Spleen (tissue), 11 donors: Measurements from ENCODE around the gene CCDC61. TPM values are rescaled to one million over a fixed set of nuclear protein-coding genes. Genes with fewer than 3 reads are reported as not detected.

Experiments used
- DNase-seq: peaks from one replicate; pipeline ENCODE4 v3.0.0-alpha.2; 2020
- H3K27ac ChIP-seq, 8 donors: fragments of 200-600 bp; sonication (generic) in 7 of 8; 1 replicate in 4 of 8; 2 replicates in 4 of 8; pipeline versions ENCODE4 v1.5.0 to v1.8.0; 2016 to 2021; ENCODE audit warnings: inconsistent platforms in 4 of 8, mild to moderate bottlenecking in 4 of 8, moderate library complexity in 1 of 8
- H3K27me3 ChIP-seq, 7 donors: fragments of 200-600 bp; sonication (generic) in 6 of 7; replicated peaks in 1 of 7; 1 replicate in 4 of 7; 2 replicates in 3 of 7; pipeline versions ENCODE4 v1.5.0 to v1.8.0; 2016 to 2021; ENCODE audit warnings: inconsistent platforms in 3 of 7, mild to moderate bottlenecking in 1 of 7
- H3K36me3 ChIP-seq, 6 donors: fragments of 200-600 bp; sonication (generic) in 5 of 6; 1 replicate in 4 of 6; 2 replicates in 2 of 6; pipeline versions ENCODE4 v1.5.0 to v1.8.0; 2016 to 2021; ENCODE audit warnings: inconsistent platforms in 2 of 6
- H3K4me1 ChIP-seq, 6 donors: fragments of 200-600 bp; sonication (generic) in 5 of 6; 1 replicate in 3 of 6; 2 replicates in 3 of 6; pipeline versions ENCODE4 v1.5.0 to v1.8.0; 2016 to 2021; ENCODE audit warnings: inconsistent platforms in 3 of 6
- H3K4me3 ChIP-seq, 8 donors: fragments of 200-600 bp; sonication (generic) in 7 of 8; 1 replicate in 4 of 8; 2 replicates in 4 of 8; pipeline versions ENCODE4 v1.5.0 to v1.8.0; 2016 to 2021; ENCODE audit warnings: inconsistent platforms in 4 of 8, mild to moderate bottlenecking in 4 of 8, moderate library complexity in 2 of 8
- H3K9me3 ChIP-seq, 8 donors: fragments of 200-600 bp; sonication (generic) in 7 of 8; 1 replicate in 4 of 8; 2 replicates in 4 of 8; pipeline versions ENCODE4 v1.5.0 to v1.8.0; 2016 to 2021; ENCODE audit warnings: inconsistent platforms in 4 of 8
- CTCF ChIP-seq, 11 experiments: fragments of 200-600 bp in 7 of 11; fragments of 450-650 bp in 4 of 11; sonication (generic) in 4 of 11; IDR thresholded peaks in 8 of 11; conservative IDR thresholded peaks in 3 of 11; 1 replicate in 7 of 11; 2 replicates in 4 of 11; pipeline versions ENCODE4 v1.4.0 to v1.8.0; 2016 to 2021; ENCODE audit warnings: antibody characterized with exemption in 11 of 11, inconsistent platforms in 4 of 11, mild to moderate bottlenecking in 1 of 11
- POLR2A ChIP-seq, 3 donors: fragments of 450-650 bp; IDR thresholded peaks; one replicate each; pipeline ENCODE4 v1.5.1; 2017; ENCODE audit warnings: antibody characterized with exemption in 3 of 3, mild to moderate bottlenecking in 1 of 3
- POLR2AphosphoS5 ChIP-seq, 3 donors: sonication (generic); formaldehyde crosslinking; IDR thresholded peaks; one replicate each; pipeline ENCODE4 v1.5.1; 2017; ENCODE audit warnings: antibody characterized with exemption in 3 of 3
- WGBS, 5 donors: extraction: QIAGEN DNeasy Blood & Tissue Kit in 3 of 5; methylation state at CpG; one replicate each; pipeline versions ENCODE4 v1.1.5 to v1.1.7; 2013 to 2018; 5-methylcytosine and 5-hydroxymethylcytosine counted together
- intact Hi-C: fragments of 100-400 bp; cut with DNase I; formaldehyde crosslinking; loops from one replicate; pipeline ENCODE4 v1.15.0; 2023; ENCODE audit warnings: low total_unique reads
- polyA plus RNA-seq, 3 donors: library from polyadenylated mRNA; stranded (reverse); fragments of 200-250 nt; gene quantifications; one replicate each; pipeline ENCODE4 v1.2.1, GENCODE V29; 2013
- total RNA-seq, 7 donors: library from RNA; depleted of rRNA in 3 of 7; stranded (reverse); fragments of >200 nt in 3 of 7; fragmentation: NEBNext Ultra II Directional in 4 of 7; extraction: Animal tissue kit (Norgen Biotek cat#: 25700) in 4 of 7; gene quantifications; one replicate each; pipeline versions ENCODE4 v1.1.0 to v1.2.1, GENCODE V29; 2016 to 2021
- donor health status: healthy with polysubstance abuse.
- donor health status: DM: no; HTN: no; CAD: no; lungs with moderate emphysema.
- donor health status: DM: no; HTN: no; CAD: no.
- donor health status: Bipolar disorder and iron deficiency.
- donor health status: healthy.
- donor health status: DM: no; HTN: no; CAD: no.
- donor health status: DM: yes; HTN: yes; CAD: no.

The CCDC61 gene
- total and polyA plus RNA-seq, 10 donors: 5.0 to 24.6 (median 16.7) TPM

GRCh38 chr19:46032597-46033025 lies 37.3 kb downstream of the CCDC61 start:
- intact Hi-C loops: loop anchor here (10.0 kb wide), 1 partner anchor 152 kb away; no protein-coding TSS in a partner anchor

GRCh38 chr19:46033401-46033800 lies 38.1 kb downstream of the CCDC61 start:
- peaks cover 0 to 55% (median 0%) of the 10 kb centered on the region in 7 donors for H3K27me3 ChIP-seq
- WGBS, 5 donors: 77 to 100% (median 90%) methylated on average over 3 to 11 of the region's 11 CpGs
- no peak overlapping the region for H3K4me3 ChIP-seq
- peaks cover 0 to 9% (median 5%) of the 10 kb centered on the region in 6 donors for H3K4me1 ChIP-seq
- H3K9me3 ChIP-seq: peaks cover 0 to 10% (median 0%) of the 10 kb centered on the region in 8 donors
- TF ChIP-seq CTCF (IDR thresholded peaks at IDR 0.05 in 8 of 11, conservative IDR thresholded peaks at IDR 0.05 in 3 of 11) (no peak), POLR2AphosphoS5 (IDR thresholded peaks at IDR 0.05) (no peak), POLR2A (IDR thresholded peaks at IDR 0.05) (no peak)
- H3K36me3 ChIP-seq: no peaks in the 10 kb centered on the region
- H3K27ac ChIP-seq: no peak overlapping the region
- intact Hi-C loops: loop anchor here (10.0 kb wide), 1 partner anchor 151 kb away; no protein-coding TSS in a partner anchor
- no peak for DNase-seq

More at GRCh38 chr19:46032597-46033025, 37.3 kb downstream of the CCDC61 start:
- TF ChIP-seq POLR2A (IDR thresholded peaks at IDR 0.05) (no peak), POLR2AphosphoS5 (IDR thresholded peaks at IDR 0.05) (no peak), CTCF (IDR thresholded peaks at IDR 0.05 in 8 of 11, conservative IDR thresholded peaks at IDR 0.05 in 3 of 11) (no peak)
- Histone ChIP-seq H3K9me3 (peaks cover 0 to 9% (median 0%) of the 10 kb centered on the region in 8 donors), H3K27ac (no peak overlapping the region), H3K4me1 (peaks cover 0 to 16% (median 5%) of the 10 kb centered on the region in 6 donors), H3K4me3 (no peak overlapping the region), H3K27me3 (peaks cover 0 to 63% (median 0%) of the 10 kb centered on the region in 7 donors), H3K36me3 (no peaks in the 10 kb centered on the region)
- 80 to 92% (median 88%) methylated on average over 3 of the region's 3 CpGs for WGBS, 5 donors
- no peak for DNase-seq

GRCh38 chr19:46035546-46035945 lies 40.3 kb downstream of the CCDC61 start:
- Histone ChIP-seq H3K27ac (no peak overlapping the region), H3K36me3 (no peaks in the 10 kb centered on the region), H3K27me3 (peaks cover 0 to 48% (median 0%) of the 10 kb centered on the region in 7 donors), H3K9me3 (peaks cover 0 to 10% (median 0%) of the 10 kb centered on the region in 8 donors), H3K4me3 (no peak overlapping the region), H3K4me1 (no peaks in the 10 kb centered on the region)
- WGBS, 5 donors: 80 to 89% (median 86%) methylated on average over 6 of the region's 6 CpGs
- TF ChIP-seq POLR2A (IDR thresholded peaks at IDR 0.05) (no peak), POLR2AphosphoS5 (IDR thresholded peaks at IDR 0.05) (no peak), CTCF (IDR thresholded peaks at IDR 0.05 in 8 of 11, conservative IDR thresholded peaks at IDR 0.05 in 3 of 11) (no peak)
- DNase-seq: no peak
- intact Hi-C loops: loop anchor here (10.0 kb wide), 1 partner anchor 149 kb away; no protein-coding TSS in a partner anchor

GRCh38 chr19:46035986-46036743 lies 40.9 kb downstream of the CCDC61 start:
- H3K4me1 ChIP-seq: no peaks in the 10 kb centered on the region
- H3K27ac ChIP-seq: no peak overlapping the region
- TF ChIP-seq CTCF (IDR thresholded peaks at IDR 0.05 in 8 of 11, conservative IDR thresholded peaks at IDR 0.05 in 3 of 11): no peak
- TF ChIP-seq POLR2A (IDR thresholded peaks at IDR 0.05): no peak
- TF ChIP-seq POLR2AphosphoS5 (IDR thresholded peaks at IDR 0.05): no peak
- peaks cover 0 to 10% (median 0%) of the 10 kb centered on the region in 8 donors for H3K9me3 ChIP-seq
- DNase-seq: no peak
- intact Hi-C loops: loop anchor here (10.0 kb wide), 1 partner anchor 149 kb away; no protein-coding TSS in a partner anchor
- H3K27me3 ChIP-seq: peaks cover 0 to 50% (median 0%) of the 10 kb centered on the region in 7 donors
- no peaks in the 10 kb centered on the region for H3K36me3 ChIP-seq
- H3K4me3 ChIP-seq: no peak overlapping the region
- WGBS, 5 donors: 60 to 100% (median 84%) methylated on average over 2 to 13 of the region's 13 CpGs
